ENCODE measurements around the gene TMEM108. TPM values are rescaled to one million over a fixed set of nuclear protein-coding genes. Genes with fewer than 3 reads are reported as not detected.

The TMEM108 gene
- total and polyA plus RNA-seq, 9 donors = under 0.01 to 4.2 (median 0.46) TPM; not detected in 2

- Histone ChIP-seq H3K27ac (no peak overlapping the region), H3K36me3 (no peaks in the 10 kb centered on the region), H3K4me1 (ENCODE audit: insufficient read depth) (peaks cover 2% of the 10 kb centered on the region), H3K9me3 (no peaks in the 10 kb centered on the region), H3K4me3 (no peak overlapping the region), H3K27me3 (no peaks in the 10 kb centered on the region)
- no peak for DNase-seq
- TF ChIP-seq POLR2A (IDR thresholded peaks at IDR 0.05) = no peak
- no peak for TF ChIP-seq CTCF (IDR thresholded peaks at IDR 0.05)
- TF ChIP-seq EP300 (IDR thresholded peaks at IDR 0.05) = no peak
- 70 to 79% (median 78%) methylated on average over 4 of the region's 4 CpGs for WGBS, 3 donors
- intact Hi-C loops (cut with DNase I) = no loop called here
Measured at GRCh38 chr3:133381346-133382109, 343.3 kb downstream of the TMEM108 start.

GRCh38 chr3:133383175-133383574 is 345.0 kb downstream of the TMEM108 start:
- H3K36me3 ChIP-seq = no peaks in the 10 kb centered on the region
- no peak overlapping the region for H3K4me3 ChIP-seq
- peaks cover 2% of the 10 kb centered on the region for H3K4me1 ChIP-seq (ENCODE audit: insufficient read depth)
- H3K27ac ChIP-seq = no peak overlapping the region
- no peak for TF ChIP-seq CTCF (IDR thresholded peaks at IDR 0.05)
- no peak for TF ChIP-seq EP300 (IDR thresholded peaks at IDR 0.05)
- TF ChIP-seq POLR2A (IDR thresholded peaks at IDR 0.05) = no peak
- H3K9me3 ChIP-seq = no peaks in the 10 kb centered on the region
- 80 to 87% (median 85%) methylated on average over 3 of the region's 3 CpGs for WGBS, 3 donors
- intact Hi-C loops (cut with DNase I) = no loop called here
- no peaks in the 10 kb centered on the region for H3K27me3 ChIP-seq
- DNase-seq = no peak

GRCh38 chr3:133383741-133384140 is 345.6 kb downstream of the TMEM108 start:
- no peak for DNase-seq
- Histone ChIP-seq H3K27ac (no peak overlapping the region), H3K4me1 (ENCODE audit: insufficient read depth) (peaks cover 2% of the 10 kb centered on the region), H3K9me3 (no peaks in the 10 kb centered on the region), H3K4me3 (no peak overlapping the region), H3K36me3 (no peaks in the 10 kb centered on the region), H3K27me3 (no peaks in the 10 kb centered on the region)
- WGBS, 3 donors = 77 to 81% (median 77%) methylated on average over 5 of the region's 5 CpGs
- TF ChIP-seq CTCF (IDR thresholded peaks at IDR 0.05) (no peak), EP300 (IDR thresholded peaks at IDR 0.05) (no peak), POLR2A (IDR thresholded peaks at IDR 0.05) (no peak)
- intact Hi-C loops (cut with DNase I) = no loop called here

- peak; percentile 15 to 64 (median 36) for DNase-seq
- no peaks in the 10 kb centered on the region for H3K9me3 ChIP-seq
- H3K4me3 ChIP-seq = no peak overlapping the region
- H3K4me1 ChIP-seq (ENCODE audit: insufficient read depth) = peaks cover 2% of the 10 kb centered on the region
- WGBS, 3 donors = 10 to 15% (median 13%) methylated on average over 13 of the region's 13 CpGs
- H3K27me3 ChIP-seq = no peaks in the 10 kb centered on the region
- TF ChIP-seq EP300 (IDR thresholded peaks at IDR 0.05) (no peak), POLR2A (IDR thresholded peaks at IDR 0.05) (no peak), CTCF (IDR thresholded peaks at IDR 0.05) (peak in 2 of 3 donors; percentile 18 to 29)
- H3K36me3 ChIP-seq = no peaks in the 10 kb centered on the region
- intact Hi-C loops (cut with DNase I) = no loop called here
- no peak overlapping the region for H3K27ac ChIP-seq
Measured at GRCh38 chr3:133384331-133385027, 346.3 kb downstream of the TMEM108 start.
